Tibial nerve (tissue), 4 donors: ENCODE measurements around the gene LTC4S. TPM values are rescaled to one million over a fixed set of nuclear protein-coding genes. Genes with fewer than 3 reads are reported as not detected.

Experiments used
- DNase-seq, 2 donors: peaks; one replicate each; pipeline ENCODE4 v3.0.0-alpha.2; 2019; ENCODE audit warnings: low spot score in 2 of 2
- H3K27ac ChIP-seq, 4 donors: fragments of 200-600 bp; sonication (generic) in 3 of 4; one replicate each; pipeline ENCODE4 v1.5.1; 2017 to 2019; ENCODE audit warnings: mild to moderate bottlenecking in 1 of 4
- H3K27me3 ChIP-seq, 2 donors: fragments of 200-600 bp; sonication (generic) in 1 of 2; one replicate each; pipeline versions ENCODE4 v1.5.1 to v1.6.0; 2017 to 2019
- H3K36me3 ChIP-seq, 3 donors: fragments of 200-600 bp; sonication (generic); one replicate each; pipeline ENCODE4 v1.5.1; 2018 to 2019
- H3K4me1 ChIP-seq, 4 donors: fragments of 200-600 bp; sonication (generic) in 3 of 4; one replicate each; pipeline ENCODE4 v1.5.1; 2017 to 2019
- H3K4me3 ChIP-seq, 4 donors: fragments of 200-600 bp; sonication (generic) in 3 of 4; one replicate each; pipeline ENCODE4 v1.5.1; 2017 to 2019; ENCODE audit warnings: mild to moderate bottlenecking in 1 of 4, moderate library complexity in 1 of 4
- H3K9me3 ChIP-seq, 4 donors: fragments of 200-600 bp; sonication (generic) in 3 of 4; one replicate each; pipeline ENCODE4 v1.5.1; 2017 to 2019
- CTCF ChIP-seq, 5 experiments: fragments of 200-600 bp in 3 of 5; fragments of 450-650 bp in 2 of 5; sonication (generic) in 3 of 5; IDR thresholded peaks; one replicate each; pipeline ENCODE4 v1.5.1; 2016 to 2019; ENCODE audit warnings: antibody characterized with exemption in 5 of 5, mild to moderate bottlenecking in 3 of 5, moderate library complexity in 2 of 5
- EP300 ChIP-seq, 2 donors: sonication (generic); formaldehyde crosslinking; IDR thresholded peaks; one replicate each; pipeline ENCODE4 v1.6.1; 2017; ENCODE audit warnings: antibody characterized with exemption in 2 of 2, mild to moderate bottlenecking in 1 of 2
- POLR2A ChIP-seq, 2 donors: fragments of 450-650 bp; IDR thresholded peaks; one replicate each; pipeline ENCODE4 v1.6.1; 2017; ENCODE audit warnings: antibody characterized with exemption in 2 of 2, mild to moderate bottlenecking in 2 of 2, moderate library complexity in 2 of 2
- WGBS, 2 donors: methylation state at CpG; one replicate each; pipeline ENCODE4 v1.1.5; 2018; 5-methylcytosine and 5-hydroxymethylcytosine counted together
- total RNA-seq, 4 donors: library from RNA; depleted of rRNA; stranded (reverse); fragments of >200 nt; gene quantifications; one replicate each; pipeline ENCODE4 v1.1.0, GENCODE V29; 2016

Gene LTC4S
- total RNA-seq, 4 donors from 2014 or later, result 7.6 to 38.6 (median 18.4) TPM

GRCh38 chr5:179766021-179766725 is 27.6 kb upstream of the LTC4S start:
- H3K4me3 ChIP-seq, result no peak overlapping the region
- peaks cover 6 to 57% (median 42%) of the 10 kb centered on the region in 4 donors for H3K4me1 ChIP-seq
- no peak for DNase-seq
- no peaks in the 10 kb centered on the region for H3K9me3 ChIP-seq
- H3K27me3 ChIP-seq, result no peaks in the 10 kb centered on the region
- peak overlapping the region in 3 of 4 donors; percentile 20 to 79 (median 20) for H3K27ac ChIP-seq
- peaks cover 4 to 45% (median 12%) of the 10 kb centered on the region in 3 donors for H3K36me3 ChIP-seq
- 67 to 83% methylated on average over 15 to 20 of the region's 20 CpGs for WGBS, 2 donors
- TF ChIP-seq POLR2A (IDR thresholded peaks at IDR 0.05) (no peak), CTCF (IDR thresholded peaks at IDR 0.05) (no peak), EP300 (IDR thresholded peaks at IDR 0.05) (no peak)

- WGBS, 2 donors, result 78 to 79% methylated on average over 12 of the region's 12 CpGs
- no peak for DNase-seq
- peak overlapping the region in 1 of 4 donors; percentile 79 for H3K27ac ChIP-seq
- H3K36me3 ChIP-seq, result peaks cover 4 to 52% (median 19%) of the 10 kb centered on the region in 3 donors
- TF ChIP-seq CTCF (IDR thresholded peaks at IDR 0.05), result no peak
- no peak overlapping the region for H3K4me3 ChIP-seq
- peaks cover 6 to 50% (median 36%) of the 10 kb centered on the region in 4 donors for H3K4me1 ChIP-seq
- no peaks in the 10 kb centered on the region for H3K27me3 ChIP-seq
- no peaks in the 10 kb centered on the region for H3K9me3 ChIP-seq
Measured at GRCh38 chr5:179766726-179767455, 26.9 kb upstream of the LTC4S start.

- Histone ChIP-seq H3K27me3 (no peaks in the 10 kb centered on the region), H3K9me3 (no peaks in the 10 kb centered on the region), H3K27ac (no peak overlapping the region), H3K4me1 (peaks cover 3 to 43% (median 29%) of the 10 kb centered on the region in 4 donors), H3K36me3 (peaks cover 4 to 60% (median 24%) of the 10 kb centered on the region in 3 donors), H3K4me3 (no peak overlapping the region)
- DNase-seq, result no peak
- TF ChIP-seq EP300 (IDR thresholded peaks at IDR 0.05), result no peak
- no peak for TF ChIP-seq POLR2A (IDR thresholded peaks at IDR 0.05)
- TF ChIP-seq CTCF (IDR thresholded peaks at IDR 0.05), result no peak
- WGBS, 2 donors, result 83 to 85% methylated on average over 9 of the region's 9 CpGs
Measured at GRCh38 chr5:179767496-179768100, 26.2 kb upstream of the LTC4S start.

GRCh38 chr5:179768326-179769085 is 25.3 kb upstream of the LTC4S start:
- no peaks in the 10 kb centered on the region for H3K9me3 ChIP-seq
- TF ChIP-seq EP300 (IDR thresholded peaks at IDR 0.05) (no peak), CTCF (IDR thresholded peaks at IDR 0.05) (peak in 1 of 5 experiments; percentile 9)
- H3K27me3 ChIP-seq, result no peaks in the 10 kb centered on the region
- no peak overlapping the region for H3K4me3 ChIP-seq
- H3K36me3 ChIP-seq, result peaks cover 4 to 69% (median 33%) of the 10 kb centered on the region in 3 donors
- peaks cover 2 to 34% (median 22%) of the 10 kb centered on the region in 4 donors for H3K4me1 ChIP-seq
- H3K27ac ChIP-seq, result no peak overlapping the region
- 89 to 92% methylated on average over 15 to 18 of the region's 18 CpGs for WGBS, 2 donors
- DNase-seq, result no peak
